ENCODE data around the gene RPS6KA3. TPM values are rescaled to one million over a fixed set of nuclear protein-coding genes. Genes with fewer than 3 reads are reported as not detected.
A peak's percentile ranks its signal among the peaks of the same experiment; 100 is the strongest.

The RPS6KA3 gene
- total and polyA plus RNA-seq, 9 of the 15 experiments (the other 6 are each of a cell fraction or from before 2014, with no cell fraction given), result 10.9 to 61.9 (median 37.4) TPM

GRCh38 chrX:20221902-20222301 lies 44.8 kb downstream of the RPS6KA3 start (continued):
- TF ChIP-seq ZBTB11 (CRISPR knock-in tag; IDR thresholded peaks at IDR 0.05), result no peak
- peak; percentile 89 for TF ChIP-seq NFE2 (IDR thresholded peaks at IDR 0.05; ENCODE audit: low read depth)
- no peak for TF ChIP-seq ARID3B (CRISPR knock-in tag; IDR thresholded peaks at IDR 0.05; ENCODE audit: borderline replicate concordance)
- TF ChIP-seq NFE2L1 (tag; IDR thresholded peaks at IDR 0.05; ENCODE audit: borderline replicate concordance, low read depth), result peak; percentile 59
- TF ChIP-seq HOXB6 (CRISPR knock-in tag; IDR thresholded peaks at IDR 0.05; ENCODE audit: borderline replicate concordance), result no peak
- peak; percentile 56; the same call in 1 of the 2 replicates for TF ChIP-seq ZNF592 (IDR thresholded peaks at IDR 0.05)
- TF ChIP-seq EHMT2 (IDR thresholded peaks at IDR 0.05), result 0 out of 2 replicates have a peak, but pooled peaks have one; percentile 19
- TF ChIP-seq DPF2 (IDR thresholded peaks at IDR 0.05), result peak; percentile 51; the same call in 1 of the 2 replicates
- TF ChIP-seq TEAD4 (IDR thresholded peaks at IDR 0.05; ENCODE audit: low read length), result no peak
- no peak for TF ChIP-seq TEAD4 (CRISPR knock-in tag; IDR thresholded peaks at IDR 0.05; ENCODE audit: borderline replicate concordance)
- TF ChIP-seq CBFA2T2 (conservative IDR thresholded peaks at IDR 0.05), result no peak
- 0 out of 2 replicates have a peak, but pooled peaks have one; percentile 8 for TF ChIP-seq CBFA2T3 (IDR thresholded peaks at IDR 0.05)
